Lung (tissue), 12 donors: ENCODE measurements around the gene TEX38. TPM values are rescaled to one million over a fixed set of nuclear protein-coding genes. Genes with fewer than 3 reads are reported as not detected.

Source experiments
- ATAC-seq: fragments of 200-7000 bp; cut with Tn5 transposase; one replicate; pipeline ENCODE4 v1.9.1; 2020; ENCODE audit warnings: moderate number of reproducible peaks; ENCODE audit not compliant: insufficient read depth, low FRiP score
- DNase-seq, 3 donors: peaks; one replicate each; pipeline ENCODE4 v3.0.0-alpha.2; 2013 to 2017
- H3K27ac ChIP-seq, 2 donors: one replicate each; pipeline ENCODE4 v1.5.1; 2013; ENCODE audit warnings: mild to moderate bottlenecking in 2 of 2, moderate library complexity in 2 of 2, control low read depth in 1 of 2, inconsistent platforms in 1 of 2, low read depth in 1 of 2, low read length in 1 of 2
- H3K27me3 ChIP-seq, 3 donors: one replicate each; pipeline ENCODE4 v1.5.1; 2013; ENCODE audit warnings: low read length in 2 of 3; ENCODE audit not compliant: control insufficient read depth in 3 of 3, insufficient read depth in 3 of 3
- H3K36me3 ChIP-seq, 4 donors: one replicate each; pipeline ENCODE4 v1.5.1; 2013; ENCODE audit warnings: low read length in 4 of 4, mild to moderate bottlenecking in 1 of 4, moderate library complexity in 1 of 4; ENCODE audit not compliant: control insufficient read depth in 4 of 4, insufficient read depth in 4 of 4
- H3K4me1 ChIP-seq, 5 donors: one replicate each; pipeline ENCODE4 v1.5.1; 2013; ENCODE audit warnings: low read length in 5 of 5, mild to moderate bottlenecking in 2 of 5, moderate library complexity in 1 of 5; ENCODE audit not compliant: control insufficient read depth in 5 of 5, insufficient read depth in 5 of 5
- H3K4me3 ChIP-seq: one replicate; pipeline ENCODE4 v1.5.1; 2013; ENCODE audit warnings: mild to moderate bottlenecking, control low read depth, moderate library complexity
- H3K9ac ChIP-seq, 2 donors: one replicate each; pipeline ENCODE4 v1.5.1; 2013; ENCODE audit warnings: low read length in 2 of 2, control low read depth in 1 of 2; ENCODE audit not compliant: insufficient read depth in 1 of 2
- H3K9me3 ChIP-seq, 4 donors: one replicate each; pipeline ENCODE4 v1.5.1; 2013; ENCODE audit warnings: low read length in 3 of 4, mild to moderate bottlenecking in 1 of 4, moderate library complexity in 1 of 4; ENCODE audit not compliant: control insufficient read depth in 4 of 4, insufficient read depth in 3 of 4
- WGBS, 2 donors: extraction: QIAGEN DNeasy Blood & Tissue Kit; methylation state at CpG; one replicate each; pipeline ENCODE4 v1.1.7; 2013; 5-methylcytosine and 5-hydroxymethylcytosine counted together
- polyA plus RNA-seq, 2 donors: library from polyadenylated mRNA; stranded (reverse); fragments of 200-250 nt; gene quantifications; one replicate each; pipeline ENCODE4 v1.2.1, GENCODE V29; 2013
- total RNA-seq, 2 donors: library from RNA; depleted of rRNA in 1 of 2; stranded (reverse); fragments of >200 nt in 1 of 2; gene quantifications; one replicate each; pipeline ENCODE4 v1.2.1, GENCODE V29; 2014 to 2021
- TF ChIP-seq, protein P1 (sequence below): IDR thresholded peaks from 2 replicates; pipeline ENCODE4 v1.5.1; 2012; ENCODE audit warnings: mild to moderate bottlenecking; ENCODE audit errors: control extremely low read depth, extremely low read depth
- donor health status: control.
- donor health status: control.
- donor health status: Bipolar disorder and iron deficiency.
- donor health status: healthy.
- donor health status: DM: yes; HTN: yes; CAD: no.

Gene TEX38
- total and polyA plus RNA-seq, 4 donors = not detected

GRCh38 chr1:46637444-46638083 is 34.1 kb upstream of the TEX38 start:
- peaks cover 0 to 13% (median 0%) of the 10 kb centered on the region in 5 donors for H3K4me1 ChIP-seq
- WGBS, 2 donors = 41 to 66% methylated on average over 2 of the region's 2 CpGs
- H3K4me3 ChIP-seq = no peak overlapping the region
- no peak for DNase-seq
- H3K9me3 ChIP-seq = no peaks in the 10 kb centered on the region
- no peak for ATAC-seq
- peak overlapping the region in 1 of 2 donors; percentile 62 for H3K27ac ChIP-seq
- TF ChIP-seq, protein P1, sequence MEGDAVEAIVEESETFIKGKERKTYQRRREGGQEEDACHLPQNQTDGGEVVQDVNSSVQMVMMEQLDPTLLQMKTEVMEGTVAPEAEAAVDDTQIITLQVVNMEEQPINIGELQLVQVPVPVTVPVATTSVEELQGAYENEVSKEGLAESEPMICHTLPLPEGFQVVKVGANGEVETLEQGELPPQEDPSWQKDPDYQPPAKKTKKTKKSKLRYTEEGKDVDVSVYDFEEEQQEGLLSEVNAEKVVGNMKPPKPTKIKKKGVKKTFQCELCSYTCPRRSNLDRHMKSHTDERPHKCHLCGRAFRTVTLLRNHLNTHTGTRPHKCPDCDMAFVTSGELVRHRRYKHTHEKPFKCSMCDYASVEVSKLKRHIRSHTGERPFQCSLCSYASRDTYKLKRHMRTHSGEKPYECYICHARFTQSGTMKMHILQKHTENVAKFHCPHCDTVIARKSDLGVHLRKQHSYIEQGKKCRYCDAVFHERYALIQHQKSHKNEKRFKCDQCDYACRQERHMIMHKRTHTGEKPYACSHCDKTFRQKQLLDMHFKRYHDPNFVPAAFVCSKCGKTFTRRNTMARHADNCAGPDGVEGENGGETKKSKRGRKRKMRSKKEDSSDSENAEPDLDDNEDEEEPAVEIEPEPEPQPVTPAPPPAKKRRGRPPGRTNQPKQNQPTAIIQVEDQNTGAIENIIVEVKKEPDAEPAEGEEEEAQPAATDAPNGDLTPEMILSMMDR = no peak
- peaks cover 11 to 43% (median 27%) of the 10 kb centered on the region in 4 donors for H3K36me3 ChIP-seq
- no peaks in the 10 kb centered on the region for H3K27me3 ChIP-seq
- H3K9ac ChIP-seq = no peak overlapping the region

- Histone ChIP-seq H3K4me1 (peaks cover 0 to 13% (median 8%) of the 10 kb centered on the region in 5 donors), H3K27me3 (no peaks in the 10 kb centered on the region), H3K27ac (no peak overlapping the region), H3K9ac (no peak overlapping the region), H3K36me3 (peaks cover 11 to 39% (median 23%) of the 10 kb centered on the region in 4 donors), H3K9me3 (no peaks in the 10 kb centered on the region), H3K4me3 (no peak overlapping the region)
- no peak for DNase-seq
- ATAC-seq = no peak
- TF ChIP-seq, protein P1 = no peak
Measured at GRCh38 chr1:46638921-46639320, 32.7 kb upstream of the TEX38 start.

- no peaks in the 10 kb centered on the region for H3K27me3 ChIP-seq
- H3K36me3 ChIP-seq = peaks cover 8 to 36% (median 21%) of the 10 kb centered on the region in 4 donors
- DNase-seq = no peak
- no peak for ATAC-seq
- no peak overlapping the region for H3K27ac ChIP-seq
- 94 to 98% methylated on average over 1 of the region's 1 CpG for whole genome bisulfite sequencing, 2 donors
- H3K4me1 ChIP-seq = peaks cover 0 to 13% (median 9%) of the 10 kb centered on the region in 5 donors
- no peak overlapping the region for H3K9ac ChIP-seq
- no peak overlapping the region for H3K4me3 ChIP-seq
- H3K9me3 ChIP-seq = no peaks in the 10 kb centered on the region
- TF ChIP-seq, protein P1 = no peak
Measured at GRCh38 chr1:46639547-46639946, 32.1 kb upstream of the TEX38 start.

DNA sequence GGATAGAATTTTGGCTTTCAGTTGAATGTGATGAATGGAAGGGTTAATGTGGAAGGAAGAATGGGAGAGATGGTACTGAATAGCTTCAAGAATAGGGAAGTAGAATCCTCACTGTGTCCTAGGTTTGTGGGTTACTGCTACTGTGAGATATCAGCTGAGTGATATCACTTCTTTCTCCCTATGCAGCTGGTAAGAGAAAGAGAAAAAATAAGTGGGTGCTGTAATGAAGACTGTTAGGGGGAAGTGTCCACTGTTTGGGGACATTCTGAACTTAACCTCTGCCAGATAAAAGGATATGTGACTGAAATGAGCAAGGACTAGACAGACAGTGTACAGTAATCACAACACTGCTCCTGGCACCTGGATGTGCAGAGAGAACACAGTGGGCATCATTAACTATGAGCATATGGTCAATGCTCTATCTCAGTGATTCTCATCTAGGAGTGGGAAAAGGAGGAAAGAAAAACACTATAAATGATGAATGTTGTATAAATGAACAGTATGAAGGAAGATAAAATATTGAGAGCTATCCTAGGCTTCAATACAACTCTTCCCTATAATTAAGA is 29.5 kb upstream of the TEX38 start:
- DNase-seq = no peak
- Histone ChIP-seq H3K4me1 (peaks cover 0 to 12% (median 7%) of the 10 kb centered on the region in 5 donors), H3K27me3 (no peaks in the 10 kb centered on the region), H3K9me3 (no peaks in the 10 kb centered on the region), H3K4me3 (no peak overlapping the region), H3K36me3 (peaks cover 4 to 28% (median 17%) of the 10 kb centered on the region in 4 donors), H3K27ac (no peak overlapping the region), H3K9ac (no peak overlapping the region)
- ATAC-seq = no peak
- TF ChIP-seq, protein P1 = no peak
